ENCODE data around the gene DNAAF3. TPM values are rescaled to one million over a fixed set of nuclear protein-coding genes. Genes with fewer than 3 reads are reported as not detected.

DNAAF3 gene
- polyA plus RNA-seq, 1 donor (not counting 4 experiments of a cell fraction or from before 2014, with no cell fraction given), result 14.3 TPM

DNA sequence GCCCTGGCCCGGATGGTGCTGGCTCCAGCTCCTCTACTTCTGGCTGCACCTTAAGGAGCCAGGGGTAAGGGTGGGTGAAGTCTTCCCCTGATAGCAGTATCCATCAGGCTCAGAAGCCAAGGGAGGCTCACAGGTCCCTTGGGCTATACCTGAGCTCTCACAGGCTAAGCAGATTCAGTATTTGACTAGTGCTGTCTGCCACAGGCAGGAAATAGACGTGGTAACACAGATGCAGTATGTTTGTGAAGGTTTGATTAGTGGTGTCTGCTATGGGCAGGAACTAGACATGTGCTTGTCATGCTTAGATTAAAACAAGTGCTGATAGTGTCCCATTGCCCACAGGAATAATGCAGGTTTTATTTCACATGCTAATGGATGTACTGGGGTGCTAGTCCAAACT, 9.7 kb upstream of the DNAAF3 start:
- Histone ChIP-seq H3K36me3 (ENCODE audit: control insufficient read depth in 2 of 2, extremely low read depth in 1 of 2, insufficient read depth in 2 of 2, low read length in 2 of 2) (peaks cover 0 to 4% of the 10 kb centered on the region in 2 experiments), H3K79me2 (ENCODE audit: control insufficient read depth, insufficient read depth, low read length) (no peaks in the 10 kb centered on the region), H4K20me1 (ENCODE audit: control insufficient read depth, extremely low read depth, insufficient read depth, low read length) (peaks cover 2% of the 10 kb centered on the region), H3K27me3 (ENCODE audit: control insufficient read depth, extremely low read depth, insufficient read depth, low read length) (peaks cover 8% of the 10 kb centered on the region), H3K9me3 (ENCODE audit: control insufficient read depth, low read depth, low read length) (no peaks in the 10 kb centered on the region), H2AFZ (ENCODE audit: control insufficient read depth, low read length) (no peak overlapping the region), H3K9ac (ENCODE audit: control insufficient read depth, extremely low read depth, insufficient read depth, low read length) (no peak overlapping the region), H3K4me2 (ENCODE audit: control insufficient read depth, extremely low read depth, insufficient read depth, low read depth, low read length) (no peak overlapping the region), H3K4me3 (ENCODE audit: control insufficient read depth in 2 of 3, extremely low read depth in 1 of 3, insufficient read depth in 2 of 3, low read depth in 1 of 3, low read length in 3 of 3) (no peak overlapping the region), H3K9me1 (ENCODE audit: control insufficient read depth, extremely low read depth, insufficient read depth, low read length) (no peaks in the 10 kb centered on the region), H3K27ac (ENCODE audit: control insufficient read depth, insufficient read depth, low read length) (no peak overlapping the region), H3K4me1 (ENCODE audit: control insufficient read depth, extremely low read depth, insufficient read depth, low read length) (peaks cover 7% of the 10 kb centered on the region)
- FAIRE-seq, result no peak
- dilution Hi-C loops (cut with MboI; ENCODE audit: extremely low pct_ligation_motif_present, low sequenced_read_pairs), result no loop called here
- DNase-seq (ENCODE audit: low read depth, low spot score), result no peak
- TF ChIP-seq CTCF (optimal IDR thresholded peaks at IDR 0.05 in 1 of 3, IDR thresholded peaks at IDR 0.05 in 1 of 3, conservative IDR thresholded peaks at IDR 0.05 in 1 of 3; ENCODE audit: extremely low read depth in 1 of 3, insufficient read depth in 2 of 3, low read length in 3 of 3) (no peak), EZH2 (IDR thresholded peaks at IDR 0.05; ENCODE audit: low read length) (no peak)

GRCh38 chr19:55175117-55175867, 8.9 kb upstream of the DNAAF3 start:
- Histone ChIP-seq H3K9me1 (ENCODE audit: control insufficient read depth, extremely low read depth, insufficient read depth, low read length) (no peaks in the 10 kb centered on the region), H2AFZ (ENCODE audit: control insufficient read depth, low read length) (no peak overlapping the region), H3K36me3 (ENCODE audit: control insufficient read depth in 2 of 2, extremely low read depth in 1 of 2, insufficient read depth in 2 of 2, low read length in 2 of 2) (peaks cover 0 to 4% of the 10 kb centered on the region in 2 experiments), H3K27ac (ENCODE audit: control insufficient read depth, insufficient read depth, low read length) (no peak overlapping the region), H3K27me3 (ENCODE audit: control insufficient read depth, extremely low read depth, insufficient read depth, low read length) (peaks cover under 1% of the 10 kb centered on the region), H3K9me3 (ENCODE audit: control insufficient read depth, low read depth, low read length) (no peaks in the 10 kb centered on the region), H3K79me2 (ENCODE audit: control insufficient read depth, insufficient read depth, low read length) (no peaks in the 10 kb centered on the region), H3K4me2 (ENCODE audit: control insufficient read depth, extremely low read depth, insufficient read depth, low read depth, low read length) (no peak overlapping the region), H3K4me1 (ENCODE audit: control insufficient read depth, extremely low read depth, insufficient read depth, low read length) (peaks cover 7% of the 10 kb centered on the region), H3K4me3 (ENCODE audit: control insufficient read depth in 2 of 3, extremely low read depth in 1 of 3, insufficient read depth in 2 of 3, low read depth in 1 of 3, low read length in 3 of 3) (no peak overlapping the region), H4K20me1 (ENCODE audit: control insufficient read depth, extremely low read depth, insufficient read depth, low read length) (peaks cover 2% of the 10 kb centered on the region), H3K9ac (ENCODE audit: control insufficient read depth, extremely low read depth, insufficient read depth, low read length) (no peak overlapping the region)
- DNase-seq (ENCODE audit: low read depth, low spot score), result no peak
- no peak for TF ChIP-seq CTCF (optimal IDR thresholded peaks at IDR 0.05 in 1 of 3, IDR thresholded peaks at IDR 0.05 in 1 of 3, conservative IDR thresholded peaks at IDR 0.05 in 1 of 3; ENCODE audit: extremely low read depth in 1 of 3, insufficient read depth in 2 of 3, low read length in 3 of 3)
- no peak for TF ChIP-seq EZH2 (IDR thresholded peaks at IDR 0.05; ENCODE audit: low read length)
- dilution Hi-C loops (cut with MboI; ENCODE audit: extremely low pct_ligation_motif_present, low sequenced_read_pairs), result no loop called here
- no peak for FAIRE-seq
